HT1080 (cell line): ENCODE measurements around the gene DEF6. TPM values are rescaled to one million over a fixed set of nuclear protein-coding genes. Genes with fewer than 3 reads are reported as not detected.
A peak's percentile ranks its signal among the peaks of the same experiment; 100 is the strongest.

ENCODE experiments used
- DNase-seq: peaks from one replicate; pipeline ENCODE4 v3.0.0-alpha.2; 2015; ENCODE audit warnings: low read depth
- polyA plus RNA-seq, 2 experiments: library from polyadenylated mRNA; depleted of rRNA; stranded (reverse); fragments of >200 nt; gene quantifications; 2 replicates each; pipeline ENCODE4 v1.2.3, GENCODE V29; 2015
- total RNA-seq: library from RNA; depleted of rRNA; stranded (reverse); fragments of >200 nt; shearing (Covaris generic); gene quantifications from 2 replicates; pipeline ENCODE4 v1.2.3, GENCODE V29; 2014; rRNA removed

DEF6 gene, protein sequence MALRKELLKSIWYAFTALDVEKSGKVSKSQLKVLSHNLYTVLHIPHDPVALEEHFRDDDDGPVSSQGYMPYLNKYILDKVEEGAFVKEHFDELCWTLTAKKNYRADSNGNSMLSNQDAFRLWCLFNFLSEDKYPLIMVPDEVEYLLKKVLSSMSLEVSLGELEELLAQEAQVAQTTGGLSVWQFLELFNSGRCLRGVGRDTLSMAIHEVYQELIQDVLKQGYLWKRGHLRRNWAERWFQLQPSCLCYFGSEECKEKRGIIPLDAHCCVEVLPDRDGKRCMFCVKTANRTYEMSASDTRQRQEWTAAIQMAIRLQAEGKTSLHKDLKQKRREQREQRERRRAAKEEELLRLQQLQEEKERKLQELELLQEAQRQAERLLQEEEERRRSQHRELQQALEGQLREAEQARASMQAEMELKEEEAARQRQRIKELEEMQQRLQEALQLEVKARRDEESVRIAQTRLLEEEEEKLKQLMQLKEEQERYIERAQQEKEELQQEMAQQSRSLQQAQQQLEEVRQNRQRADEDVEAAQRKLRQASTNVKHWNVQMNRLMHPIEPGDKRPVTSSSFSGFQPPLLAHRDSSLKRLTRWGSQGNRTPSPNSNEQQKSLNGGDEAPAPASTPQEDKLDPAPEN
- total RNA-seq: 8.9 and 9.1 TPM in 2 replicates
- polyA plus RNA-seq (2015; cell fraction: cytosol; rRNA removed): 7.3 and 11.0 TPM in 2 replicates
- 13.1 and 17.8 TPM in 2 replicates for polyA plus RNA-seq (2015; cell fraction: nucleus; rRNA removed)

DNA sequence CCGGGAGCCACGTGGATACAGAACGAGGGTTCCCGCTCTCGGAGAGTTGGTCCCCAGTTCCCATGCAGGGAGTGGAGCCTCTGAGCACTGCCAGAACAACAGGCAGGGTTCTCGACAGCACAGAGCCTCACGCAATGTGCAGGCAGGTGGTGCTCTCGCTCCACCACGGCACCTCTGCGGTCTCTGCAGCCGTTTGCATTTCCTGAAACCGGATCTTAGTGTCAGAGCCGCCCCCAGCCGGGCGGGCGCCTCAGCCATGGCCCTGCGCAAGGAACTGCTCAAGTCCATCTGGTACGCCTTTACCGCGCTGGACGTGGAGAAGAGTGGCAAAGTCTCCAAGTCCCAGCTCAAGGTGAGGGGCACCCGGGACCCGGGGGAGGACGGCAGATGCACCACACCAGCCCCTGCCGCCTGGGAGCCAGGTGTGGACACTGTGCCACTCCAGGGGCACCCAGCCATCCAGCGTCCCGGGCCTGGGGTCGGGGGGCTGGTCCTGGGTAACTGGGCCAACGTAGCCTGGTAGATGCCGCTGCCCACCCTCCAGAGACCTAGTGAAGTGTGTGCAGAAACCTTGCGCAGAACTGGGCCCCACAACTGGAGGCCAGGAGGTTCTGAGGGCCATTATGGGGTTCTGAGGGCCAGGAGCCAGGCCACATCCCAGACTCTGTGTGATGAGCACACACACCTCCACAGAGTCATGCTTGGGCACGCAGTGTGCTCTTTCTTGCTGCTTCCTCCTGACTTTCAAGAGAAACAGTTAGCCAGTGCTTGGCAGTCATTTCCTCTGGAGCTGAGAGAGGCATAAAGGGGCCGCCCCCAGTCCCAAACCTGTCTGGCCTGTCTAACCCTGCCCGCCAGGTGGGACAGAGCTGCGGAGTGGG is at the start of gene DEF6:
Gene DEF6, plus strand, starts transcription at position 218 of the 881 bp plus-strand sequence. Its CDS starts 39 bp downstream, at position 257.
- DNase-seq: peak; percentile 84

DNA sequence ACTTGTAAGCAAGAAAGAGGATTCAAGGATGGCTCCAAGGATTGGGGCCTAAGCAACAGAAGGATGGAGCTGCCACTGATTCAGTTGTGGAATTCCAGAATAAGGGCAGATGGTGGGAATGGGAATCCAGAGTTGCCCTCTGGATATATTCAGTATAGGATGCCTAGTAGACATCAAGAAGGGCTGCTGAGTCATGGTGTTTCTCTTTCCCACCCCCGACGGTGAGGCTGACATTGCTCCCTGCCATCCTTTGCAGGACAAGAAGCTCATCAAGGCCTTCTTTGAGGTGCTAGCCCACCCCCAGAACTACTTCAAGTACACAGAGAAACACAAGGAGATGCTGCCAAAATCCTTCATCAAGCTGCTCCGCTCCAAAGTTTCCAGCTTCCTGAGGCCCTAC is 49.3 kb upstream of the DEF6 start:
- DNase-seq: peak; percentile 27

DNA sequence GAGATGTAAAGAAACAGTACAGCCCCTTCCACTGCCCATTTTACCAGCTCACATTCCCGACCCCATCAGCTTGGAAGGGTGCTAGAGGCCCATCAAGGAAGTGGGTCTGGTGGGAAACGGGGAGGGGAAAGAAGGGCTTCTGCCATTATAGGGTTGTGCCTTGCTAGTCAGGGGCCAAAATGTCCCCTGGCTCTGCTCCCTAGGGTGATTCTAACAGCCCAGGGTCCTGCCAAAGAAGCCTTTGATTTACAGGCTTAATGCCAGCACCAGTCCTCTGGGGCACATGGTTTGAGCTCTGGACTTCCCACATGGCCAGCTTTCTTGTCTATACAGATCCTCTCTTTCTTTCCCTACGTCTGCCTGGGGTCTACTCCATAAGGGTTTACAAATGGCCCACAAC is 48.7 kb upstream of the DEF6 start:
- no peak for DNase-seq

DNA sequence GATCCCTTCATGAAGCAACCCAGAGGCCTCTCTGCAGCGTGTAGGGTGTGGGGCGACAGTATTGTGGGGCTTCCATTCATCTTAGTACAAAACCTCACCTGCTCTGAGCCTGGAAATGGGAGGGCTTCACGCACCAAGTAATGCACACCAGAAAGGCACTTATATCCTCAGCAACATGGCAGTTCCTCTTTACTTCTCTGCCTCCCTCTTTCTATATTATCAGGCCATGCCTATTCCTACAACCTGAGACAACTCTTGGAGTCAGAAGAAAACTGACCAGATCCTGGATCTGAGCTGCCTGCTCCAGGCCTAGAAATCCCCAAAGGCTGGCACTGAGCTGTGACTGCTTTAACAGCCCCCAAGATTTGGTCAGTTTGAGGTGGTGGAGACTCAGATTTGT is 45.7 kb upstream of the DEF6 start:
- DNase-seq: no peak

DNA sequence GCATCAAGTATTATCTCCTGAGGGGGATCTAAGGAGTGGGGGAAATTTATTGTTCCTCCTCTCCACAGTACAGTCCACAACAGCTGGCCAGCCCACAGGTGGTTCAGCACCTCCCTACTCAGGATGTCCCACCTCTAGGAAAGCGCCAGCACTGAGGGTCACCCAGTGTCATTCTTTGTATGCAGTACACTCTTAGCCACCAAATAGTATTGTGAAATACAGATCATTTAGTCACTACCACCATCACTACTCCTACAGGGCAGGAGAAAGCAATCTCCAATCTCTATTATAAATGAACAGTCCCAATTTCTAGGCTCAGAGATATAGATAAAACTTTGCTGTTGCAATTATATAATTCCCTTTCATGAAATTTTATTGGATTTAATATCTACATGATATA is 44.4 kb upstream of the DEF6 start:
- DNase-seq: no peak

DNA sequence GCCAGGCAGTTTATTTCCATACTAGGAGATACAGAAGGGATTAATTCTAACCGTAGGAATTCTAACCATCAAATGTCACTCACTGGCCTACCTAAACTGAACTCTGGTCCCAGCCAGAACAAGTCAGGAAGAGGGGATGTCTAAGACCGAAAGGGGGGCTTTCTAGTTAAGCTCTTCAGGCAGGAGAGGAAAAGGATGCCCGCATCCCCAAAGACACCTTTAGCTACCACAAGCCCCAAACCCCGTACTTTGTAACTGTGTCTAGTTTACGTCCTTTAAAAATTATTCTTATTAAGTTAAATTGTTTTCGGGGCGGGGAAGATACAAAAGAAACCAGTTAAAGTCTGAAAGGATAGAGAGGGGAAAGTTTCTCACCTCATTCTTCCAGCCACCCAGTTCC is 39.3 kb upstream of the DEF6 start:
- no peak for DNase-seq

DNA sequence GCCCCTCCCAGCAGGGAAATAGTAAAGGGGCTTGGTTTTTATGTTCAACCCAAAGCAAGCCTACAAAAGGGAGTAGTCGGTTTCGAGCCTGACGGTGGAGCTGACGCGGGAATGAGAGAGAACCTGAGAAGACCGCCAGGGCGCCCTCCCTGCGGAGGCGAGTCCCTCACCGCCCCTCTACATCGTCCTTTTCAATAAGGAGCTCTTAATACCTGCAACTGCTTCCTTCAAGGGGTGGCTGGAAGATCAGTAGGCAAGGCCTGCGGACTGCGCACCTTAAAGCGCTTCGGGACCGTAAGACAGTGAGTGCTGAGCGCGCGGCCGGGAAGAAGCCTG is 38.8 kb upstream of the DEF6 start:
- DNase-seq: no peak

DNA sequence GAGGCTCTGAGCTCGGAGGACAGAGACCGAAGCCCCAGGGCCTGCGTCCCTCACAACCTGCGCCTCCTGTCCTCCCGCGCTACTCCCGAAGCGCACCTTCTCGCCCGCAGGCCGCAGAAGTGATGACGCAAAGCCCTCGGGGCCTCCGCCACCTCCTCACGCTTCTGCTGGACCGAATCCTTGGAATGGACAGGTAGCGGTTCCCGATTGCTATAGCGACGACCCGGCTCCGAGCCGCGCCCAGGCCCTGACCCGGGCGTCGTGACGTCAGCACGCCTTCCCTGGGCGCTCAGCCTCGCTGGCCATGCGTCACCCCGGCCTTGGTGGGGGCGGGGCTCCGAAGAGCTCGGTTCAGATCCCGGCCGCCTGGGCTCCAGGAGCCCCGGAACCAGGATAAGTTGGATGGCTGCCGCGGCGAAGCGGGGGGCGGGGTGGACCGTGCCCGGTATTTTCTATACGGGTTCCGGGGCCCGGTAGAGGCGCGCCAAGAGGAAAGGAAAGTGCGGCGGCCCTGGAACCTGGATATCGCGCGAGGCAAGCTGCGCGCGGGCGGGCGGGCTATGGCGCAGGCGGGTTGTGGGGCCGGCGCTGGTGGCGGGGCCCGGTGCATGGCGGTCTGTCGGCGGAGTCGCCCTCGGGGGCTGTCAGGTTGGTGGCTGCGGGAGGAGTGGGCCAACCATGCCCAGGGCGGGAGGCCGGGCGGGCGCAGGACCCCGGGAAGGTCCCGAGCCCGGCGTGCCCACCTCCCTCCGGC is 38.2 kb upstream of the DEF6 start, which contains the start of gene ZNF76:
Gene ZNF76, plus strand, starts transcription at position 542 of the 754 bp plus-strand sequence. CDS start 21,417 bp downstream, outside the sequence.
- DNase-seq: peak; percentile 96

DNA sequence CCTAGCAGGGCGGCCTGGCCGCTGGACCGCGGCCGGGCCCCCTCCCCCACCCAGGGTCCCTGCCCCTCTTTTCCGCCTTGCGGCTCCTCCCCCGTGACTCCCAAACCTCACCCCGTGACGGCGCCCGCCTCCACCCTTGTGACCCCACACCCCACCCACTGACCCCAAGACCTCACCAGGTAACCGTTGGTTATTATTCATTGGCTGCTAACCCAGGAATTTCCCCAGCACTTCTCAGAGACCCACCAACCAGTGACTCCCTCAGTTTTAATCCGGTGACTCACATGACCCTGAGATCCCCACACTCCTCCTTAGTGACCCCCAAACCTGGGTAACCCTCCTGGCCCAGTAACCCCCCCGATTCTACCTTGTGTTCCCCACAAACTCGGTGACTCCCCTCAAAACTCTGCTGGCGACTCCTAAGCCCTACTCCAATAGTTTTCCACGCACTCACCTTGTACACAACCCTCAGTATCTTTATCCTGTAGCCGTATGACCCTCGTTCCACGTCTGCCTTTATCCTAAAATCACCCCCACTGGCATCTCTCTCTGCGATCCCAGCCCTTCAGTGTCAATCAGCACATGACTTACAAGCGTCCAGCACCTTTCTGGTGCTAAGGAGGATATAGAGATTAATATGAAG is 37.5 kb upstream of the DEF6 start:
- peak; percentile 40 for DNase-seq

DNA sequence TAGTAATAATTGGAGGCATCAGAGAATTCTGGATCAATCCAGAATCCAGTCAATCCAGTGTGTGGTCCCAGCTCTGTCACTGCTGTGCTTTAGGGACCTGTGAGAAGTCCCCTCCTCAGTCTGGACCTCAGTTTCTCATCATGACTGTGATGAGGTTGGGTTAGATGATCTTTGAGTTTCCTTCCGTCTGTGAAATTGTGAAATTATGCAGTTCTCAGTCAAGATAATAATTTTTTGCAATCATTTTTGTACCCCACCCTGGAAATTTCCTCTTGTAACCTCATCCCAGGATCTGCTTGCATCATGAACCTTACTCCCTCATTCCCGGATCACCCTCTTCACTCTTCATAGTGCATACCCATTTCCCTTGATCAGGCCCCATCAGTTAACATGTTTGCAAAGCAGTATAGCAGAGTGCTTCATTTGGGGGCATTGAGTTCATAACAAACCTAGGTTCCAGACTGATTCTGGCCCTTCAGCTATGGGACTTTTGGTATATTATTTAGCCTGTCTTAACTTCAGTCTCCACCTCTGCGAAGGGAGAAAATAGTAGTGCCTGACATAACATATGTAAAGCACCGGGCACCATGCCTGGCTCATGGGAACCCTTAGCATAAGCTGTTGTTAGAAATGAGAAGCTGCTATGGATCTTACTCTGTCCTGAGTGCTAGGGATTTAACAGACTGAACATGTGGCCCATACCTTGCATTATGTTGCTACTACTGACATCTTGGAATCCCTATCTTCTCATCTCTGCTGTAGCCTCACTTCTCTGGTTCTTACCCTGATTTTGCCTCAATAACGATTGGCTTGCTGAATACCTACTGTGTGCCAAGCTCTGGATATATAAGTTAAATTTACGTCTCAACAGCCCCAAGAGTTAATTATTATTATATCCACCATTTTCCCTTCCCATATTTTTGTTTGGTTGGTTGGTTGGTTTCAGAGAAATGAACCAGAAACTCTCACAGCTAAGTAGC is 36.7 kb upstream of the DEF6 start:
- no peak for DNase-seq

DNA sequence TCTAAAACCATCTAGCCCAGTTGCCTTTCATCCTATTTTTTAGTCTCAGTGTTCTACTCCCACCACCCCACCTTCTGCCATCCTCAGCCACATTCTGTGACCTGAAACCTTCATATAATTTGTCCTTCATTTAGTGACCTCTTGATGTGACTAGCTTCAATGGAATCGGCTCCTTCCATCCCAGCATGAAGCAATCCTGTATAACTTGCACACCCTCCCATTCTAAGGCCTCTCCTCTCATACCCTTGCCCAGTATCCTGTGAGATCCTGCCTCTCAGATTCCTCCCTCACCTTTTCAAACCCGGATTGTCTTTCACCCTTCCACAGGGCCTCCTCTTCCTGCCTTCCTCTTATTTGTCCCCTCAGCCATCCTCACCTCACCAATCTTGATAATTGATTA is 35.0 kb upstream of the DEF6 start:
- DNase-seq: peak; percentile 15

DNA sequence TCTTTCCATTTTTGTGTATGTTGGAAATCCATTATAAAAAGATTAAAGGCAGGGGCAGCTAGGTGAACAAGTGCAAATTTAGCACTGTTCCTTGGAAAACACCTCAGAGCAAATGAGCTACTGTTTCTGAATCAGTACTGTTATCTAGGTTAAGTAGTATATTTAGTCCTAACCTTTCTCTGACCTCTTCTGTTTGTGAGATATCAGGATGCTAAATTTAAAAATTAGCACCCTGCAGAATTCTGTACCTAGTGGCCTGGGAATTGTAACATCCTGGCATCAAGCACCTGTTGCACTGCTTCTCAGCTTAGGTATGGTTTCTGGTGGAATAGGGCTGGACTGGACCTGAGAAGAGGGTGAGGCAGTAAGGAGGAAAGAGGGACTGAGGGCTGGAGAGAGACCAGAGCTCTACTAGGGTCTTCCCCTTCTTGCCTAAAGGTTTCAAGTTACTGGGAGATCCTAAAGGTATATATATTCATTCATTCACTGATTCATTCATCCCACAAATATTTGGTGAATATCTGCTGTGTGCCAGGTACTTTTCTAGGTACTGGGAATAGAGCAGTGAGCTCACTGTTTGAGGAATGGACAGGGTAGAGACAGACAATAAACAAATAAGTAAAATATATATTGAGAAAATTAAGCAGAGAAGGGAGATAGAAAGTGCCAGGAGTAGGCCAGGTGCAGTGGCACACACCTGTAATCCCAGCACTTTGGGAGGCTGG is 32.9 kb upstream of the DEF6 start:
- no peak for DNase-seq

DNA sequence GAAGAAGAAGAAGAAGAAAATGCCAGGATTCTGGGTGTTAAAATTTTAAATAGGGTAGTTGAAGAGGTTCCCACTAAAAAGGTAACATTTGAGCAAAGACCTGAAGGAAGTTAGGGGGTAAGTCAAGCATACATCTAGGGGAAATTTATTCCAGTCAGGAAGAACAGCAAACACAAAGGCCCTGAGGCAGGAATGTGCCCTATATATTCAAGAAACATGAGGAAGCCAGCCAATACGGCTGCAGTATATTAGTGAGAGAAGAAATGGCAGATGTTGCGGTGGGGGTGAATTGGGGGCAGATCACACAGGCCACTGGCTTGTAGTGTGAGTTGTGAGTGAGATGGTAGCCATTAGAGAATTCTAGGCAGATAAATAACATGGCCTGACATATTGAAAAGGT is 32.1 kb upstream of the DEF6 start:
- DNase-seq: no peak

DNA sequence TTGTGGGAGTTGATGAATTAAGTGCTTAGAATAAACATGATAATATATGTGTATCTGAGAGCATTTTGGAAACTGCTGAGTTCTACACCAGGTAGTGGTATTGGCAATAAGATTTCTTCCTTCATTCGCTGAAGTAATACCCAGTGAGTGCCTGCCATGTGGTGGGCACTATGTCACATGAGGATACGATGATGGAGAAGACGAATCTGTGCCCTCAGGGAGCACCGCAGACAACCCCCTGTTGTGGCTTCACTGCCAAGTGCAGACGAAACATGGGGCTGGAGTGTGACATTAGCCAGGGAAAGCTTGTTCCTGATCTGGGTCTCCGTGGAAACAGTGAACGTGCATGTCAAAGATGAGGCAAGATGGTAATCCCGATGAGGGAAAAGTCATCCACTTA is 30.2 kb upstream of the DEF6 start:
- DNase-seq: no peak

DNA sequence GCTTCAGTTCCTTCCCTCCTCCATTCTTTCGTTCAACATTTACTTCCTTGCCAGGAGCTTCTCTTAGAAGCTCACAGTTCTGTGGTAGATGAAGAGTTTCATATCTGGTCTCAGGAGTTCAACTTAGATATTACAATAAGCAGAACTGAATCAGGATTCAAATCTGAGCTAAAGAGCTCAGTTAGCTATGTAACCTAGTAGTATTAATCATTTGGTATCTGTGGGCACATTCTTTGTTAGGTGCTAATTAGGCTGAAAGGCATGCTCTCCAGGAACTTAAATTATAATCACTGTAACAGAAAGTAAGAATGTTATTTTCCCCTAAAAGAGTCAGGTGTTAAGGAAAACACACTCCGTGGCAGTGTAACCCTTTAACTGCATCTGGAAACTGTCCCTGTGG is 29.7 kb upstream of the DEF6 start:
- DNase-seq: no peak

DNA sequence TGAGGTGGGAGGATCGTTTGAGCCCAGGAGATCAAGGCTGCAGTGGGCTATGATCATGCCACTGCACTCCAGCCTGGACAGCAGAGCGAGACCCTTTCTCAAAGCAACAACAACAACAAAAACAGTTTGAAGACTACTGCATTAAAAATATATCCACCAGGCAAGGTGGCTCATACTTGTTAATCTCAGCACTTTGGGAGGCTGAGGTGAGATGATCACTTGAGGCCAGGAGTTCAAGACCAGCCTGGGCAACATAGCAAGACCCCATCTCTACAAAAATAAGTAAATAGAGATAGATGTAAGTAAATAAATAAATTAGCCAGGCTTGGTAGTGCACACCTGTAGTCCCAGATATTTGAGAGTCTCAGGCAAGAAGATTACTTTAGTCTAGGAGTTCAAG is 25.6 kb upstream of the DEF6 start:
- no peak for DNase-seq

DNA sequence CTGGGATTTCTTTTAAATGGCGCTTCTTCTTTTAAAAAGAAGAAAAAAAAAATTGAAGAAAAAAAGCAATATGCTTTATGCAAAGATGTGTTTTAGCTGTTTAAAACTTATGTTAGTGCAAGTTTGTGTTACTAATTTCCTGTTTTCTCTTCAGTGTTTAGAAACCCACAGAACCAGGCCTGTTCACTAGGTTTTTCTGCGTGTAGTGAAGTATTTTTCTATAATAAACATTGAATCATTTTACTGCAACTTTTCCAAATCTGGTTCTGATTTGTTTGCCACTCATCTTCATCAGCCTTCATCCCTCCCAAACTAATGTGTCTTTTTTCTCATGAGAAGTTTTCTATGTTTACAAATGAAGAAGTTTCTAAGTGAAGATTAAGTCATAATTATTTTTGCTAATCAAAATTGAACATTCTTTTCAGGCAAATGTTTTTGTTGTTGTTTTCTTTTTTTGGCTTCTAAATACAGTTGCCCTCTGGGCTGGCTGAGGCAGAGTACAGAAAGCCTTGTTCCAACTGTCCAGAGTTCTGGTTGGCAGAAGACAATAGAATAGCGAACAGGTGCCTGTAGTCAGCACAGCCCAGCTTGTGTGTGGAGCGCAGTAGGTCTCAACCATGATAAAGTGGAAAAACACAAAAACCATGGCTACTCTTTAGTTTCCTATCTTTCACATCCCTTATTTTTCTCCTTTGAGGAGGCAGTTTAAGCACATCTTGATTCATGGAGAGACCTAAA is 23.6 kb upstream of the DEF6 start:
- no peak for DNase-seq

DNA sequence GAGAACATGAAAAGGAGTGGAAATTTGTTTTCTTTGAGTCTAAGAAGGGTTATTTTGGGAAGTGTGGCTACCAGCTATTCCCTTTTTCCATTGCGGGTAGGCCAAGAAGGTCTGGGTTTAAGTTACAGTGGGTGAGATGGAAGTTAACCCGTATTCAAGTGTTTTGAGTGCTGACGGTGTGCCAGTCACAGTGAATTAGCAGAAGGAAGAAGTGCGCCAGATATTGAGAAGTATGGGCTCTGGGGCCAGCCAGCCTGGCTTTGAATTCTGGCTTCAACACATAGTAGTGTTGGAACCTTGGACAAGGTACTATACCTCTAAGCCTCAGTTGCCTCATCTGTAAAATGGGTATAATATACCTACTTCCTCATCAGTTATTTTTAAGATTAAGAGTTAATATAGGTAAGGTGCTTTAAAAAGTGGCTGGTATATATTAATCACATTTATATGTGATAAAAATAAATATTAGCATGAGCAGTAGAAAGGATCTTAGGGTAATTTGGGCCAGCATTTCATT is 21.8 kb upstream of the DEF6 start:
- no peak for DNase-seq
